HepG2 (cell line): ENCODE measurements around the gene HES1. TPM values are rescaled to one million over a fixed set of nuclear protein-coding genes. Genes with fewer than 3 reads are reported as not detected.

Experiments
- HNF1A ChIP-seq, 2 experiments: sonication (generic) in 1 of 2; formaldehyde crosslinking in 1 of 2; IDR thresholded peaks; 2 replicates each; pipeline versions ENCODE4 v1.4.0 to v1.6.1; 2016 to 2020; ENCODE audit warnings: borderline replicate concordance in 1 of 2, low read depth in 1 of 2, mild to moderate bottlenecking in 1 of 2, missing genetic modification reagents in 1 of 2
- JUND ChIP-seq: sonication (generic); formaldehyde crosslinking; IDR thresholded peaks from 2 replicates; pipeline ENCODE4 v1.8.0; 2022; ENCODE audit warnings: mild to moderate bottlenecking, missing genetic modification reagents
- MXI1 ChIP-seq: IDR thresholded peaks from 3 replicates; pipeline ENCODE4 v1.6.1; 2012; ENCODE audit warnings: low read depth, low read length, inconsistent platforms, borderline replicate concordance
- POGK ChIP-seq: sonication (generic); formaldehyde crosslinking; conservative IDR thresholded peaks from 2 replicates; pipeline ENCODE4 v1.8.0; 2022; ENCODE audit warnings: mild to moderate bottlenecking, moderate library complexity, missing genetic modification reagents
- SALL1 ChIP-seq: sonication (generic); formaldehyde crosslinking; IDR thresholded peaks from 2 replicates; pipeline ENCODE4 v1.8.0; 2022; ENCODE audit warnings: mild to moderate bottlenecking, missing genetic modification reagents
- SOX13 ChIP-seq, 3 experiments: fragments of 450-650 bp in 1 of 3; sonication (generic) in 1 of 3; formaldehyde crosslinking in 1 of 3; IDR thresholded peaks in 2 of 3; conservative IDR thresholded peaks in 1 of 3; 2 replicates each; pipeline versions ENCODE4 v1.5.0 to v1.6.1; 2016 to 2020; ENCODE audit warnings: antibody characterized with exemption in 1 of 3, mild to moderate bottlenecking in 1 of 3, missing compliant biosample characterization in 1 of 3, missing genetic modification reagents in 1 of 3, moderate library complexity in 1 of 3
- TAF1 ChIP-seq: sonication (generic); formaldehyde crosslinking; IDR thresholded peaks from 2 replicates; pipeline ENCODE4 v1.4.0; 2020; ENCODE audit warnings: missing genetic modification reagents
- USF2 ChIP-seq, 2 experiments: sonication (generic) in 1 of 2; formaldehyde crosslinking in 1 of 2; IDR thresholded peaks; 2 replicates each; pipeline versions ENCODE4 v1.5.1 to v1.6.1; 2011 to 2020; ENCODE audit warnings: borderline replicate concordance in 1 of 2, low read depth in 1 of 2, low read length in 1 of 2, mild to moderate bottlenecking in 1 of 2, missing genetic modification reagents in 1 of 2, moderate library complexity in 1 of 2
- ZBTB10 ChIP-seq: sonication (generic); formaldehyde crosslinking; IDR thresholded peaks from 2 replicates; pipeline ENCODE4 v1.4.0; 2020; ENCODE audit warnings: missing genetic modification reagents, borderline replicate concordance
- ZKSCAN5 ChIP-seq: sonication (generic); formaldehyde crosslinking; IDR thresholded peaks from 2 replicates; pipeline ENCODE4 v1.5.1; 2020; ENCODE audit warnings: mild to moderate bottlenecking, missing genetic modification reagents
- ZNF512 ChIP-seq: sonication (generic); formaldehyde crosslinking; IDR thresholded peaks from 2 replicates; pipeline ENCODE4 v1.4.0; 2020; ENCODE audit warnings: mild to moderate bottlenecking, missing genetic modification reagents
- ZNF569 ChIP-seq: sonication (generic); formaldehyde crosslinking; IDR thresholded peaks from 2 replicates; pipeline ENCODE4 v1.5.0; 2020; ENCODE audit warnings: mild to moderate bottlenecking, missing genetic modification reagents, moderate library complexity, borderline replicate concordance
- ZNF652 ChIP-seq: IDR thresholded peaks from 2 replicates; pipeline ENCODE4 v1.6.1; 2016; ENCODE audit warnings: low read depth, borderline replicate concordance
- polyA plus RNA-seq, 8 experiments: library from polyadenylated mRNA; depleted of rRNA in 3 of 8; stranded (reverse) in 7 of 8; unstranded in 1 of 8; fragments of >200 nt; fragmentation: Illumina TruSeq in 4 of 8; extraction: Trizol in 4 of 8; gene quantifications; 2 replicates each; pipeline versions ENCODE4 v1.2.1 to v1.2.3, GENCODE V29; 2011 to 2016; ENCODE audit warnings: low read depth in 4 of 8, missing spikeins in 1 of 8, mixed read lengths in 1 of 8; ENCODE audit not compliant: insufficient read depth in 1 of 8
- total RNA-seq, 5 experiments: library from RNA; depleted of rRNA; stranded (reverse); fragments of >200 nt; fragmentation: Illumina TruSeq; extraction: Trizol; gene quantifications; 2 replicates each; pipeline ENCODE4 v1.2.3, GENCODE V29; 2016; ENCODE audit warnings: low read depth in 1 of 5

The HES1 gene
- total and polyA plus RNA-seq, 2 of the 13 experiments (the other 11 are each of a cell fraction or from before 2014, with no cell fraction given) = 15.4 to 19.8 TPM

- no peak for TF ChIP-seq HNF1A (IDR thresholded peaks at IDR 0.05; ENCODE audit: low read depth)
- TF ChIP-seq HNF1A (CRISPR knock-in tag; IDR thresholded peaks at IDR 0.05; ENCODE audit: borderline replicate concordance) = no peak
- no peak for TF ChIP-seq JUND (CRISPR knock-in tag)
- TF ChIP-seq SALL1 (CRISPR knock-in tag) = peak; percentile 74
- TF ChIP-seq MXI1 = no peak
- TF ChIP-seq ZBTB10 (CRISPR knock-in tag) = peak; percentile 66; the same call in 1 of the 2 replicates
- TF ChIP-seq ZNF512 (CRISPR knock-in tag) = no peak
- peak; percentile 38; the same call in 1 of the 2 replicates for TF ChIP-seq TAF1 (CRISPR knock-in tag)
- no peak for TF ChIP-seq ZNF569 (CRISPR knock-in tag)
- no peak for TF ChIP-seq SOX13 (IDR thresholded peaks at IDR 0.05)
- peak in 1 of 2 experiments; percentile 60; a peak in 1 of 4 replicates for TF ChIP-seq SOX13 (CRISPR knock-in tag; conservative IDR thresholded peaks at IDR 0.05 in 1 of 2, IDR thresholded peaks at IDR 0.05 in 1 of 2)
- peak; percentile 58; the same call in 1 of the 2 replicates for TF ChIP-seq POGK
- TF ChIP-seq ZNF652 (CRISPR knock-in tag) = 0 out of 2 replicates have a peak, but pooled peaks have one; percentile 21
- no peak for TF ChIP-seq ZKSCAN5 (CRISPR knock-in tag)
- TF ChIP-seq USF2 (IDR thresholded peaks at IDR 0.05; ENCODE audit: low read depth, low read length) = no peak
- TF ChIP-seq USF2 (CRISPR knock-in tag; IDR thresholded peaks at IDR 0.05; ENCODE audit: borderline replicate concordance) = no peak
Observed at GRCh38 chr3:194133661-194134230, 2.2 kb upstream of the HES1 start (continued).
